ENCODE data around the gene PECR.
A peak's percentile ranks its signal among the peaks of the same experiment; 100 is the strongest.
"Not testable (repeated sequence)": the region's sequence is repeated elsewhere in the genome, so short reads cannot be mapped to it uniquely, and the experiment has no call there.

Gene PECR

DNA sequence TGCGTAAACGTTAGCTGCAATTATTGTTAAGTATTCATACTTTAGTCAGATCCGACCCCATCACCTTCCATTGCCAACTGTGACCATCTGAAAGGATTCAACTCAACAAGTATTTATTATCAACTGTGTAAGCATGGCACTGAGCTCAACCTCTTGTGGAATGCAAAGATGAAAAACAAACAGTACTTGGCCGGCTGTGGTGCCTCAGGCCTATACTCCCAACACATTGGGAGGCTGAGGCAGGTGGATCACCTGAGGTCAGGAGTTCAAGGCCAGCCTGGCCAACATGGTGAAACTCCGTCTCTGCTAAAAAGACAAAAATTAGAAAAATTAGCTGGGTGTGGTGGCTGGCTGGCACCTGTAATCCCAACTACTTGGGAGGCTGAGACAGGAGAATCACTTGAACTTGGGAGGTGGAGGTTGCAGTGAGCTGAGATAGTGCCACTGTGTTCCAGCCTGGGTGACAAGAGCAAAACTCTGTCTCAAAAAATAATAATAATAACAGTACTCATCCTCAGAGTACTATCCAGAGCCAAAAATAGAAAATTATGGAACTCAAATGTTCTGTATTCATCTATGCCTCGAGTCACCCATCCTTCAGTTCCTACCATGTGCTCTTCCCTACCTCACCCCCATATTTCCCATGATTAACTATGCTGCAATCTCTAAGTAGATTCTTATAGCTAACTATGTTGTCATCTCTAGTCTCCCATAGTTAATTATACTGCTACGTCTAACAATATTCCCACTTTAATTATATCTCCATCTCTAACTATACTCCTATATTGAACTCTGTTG, 59.6 kb downstream of the PECR start:
- no peak for DNase-seq

DNA sequence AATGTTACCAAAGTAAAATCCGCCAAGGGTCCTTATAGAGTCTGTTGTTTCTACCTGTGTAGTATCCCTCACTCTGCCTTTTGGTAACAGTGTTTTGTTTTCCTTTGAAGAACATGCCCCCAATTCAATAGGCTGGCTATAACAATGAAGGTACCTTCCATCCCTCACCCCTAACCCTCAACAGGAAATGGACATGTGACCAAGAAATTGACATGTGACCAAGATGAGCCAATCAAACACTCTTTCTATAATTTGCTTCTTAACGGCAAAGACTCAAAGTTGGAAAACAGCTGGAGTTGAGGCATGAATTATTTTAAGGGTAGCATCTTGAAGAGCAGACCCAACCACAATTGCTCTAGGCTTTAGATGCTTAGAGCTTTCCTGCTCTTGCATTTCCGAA, 62.9 kb downstream of the PECR start:
- DNase-seq, result no peak

DNA sequence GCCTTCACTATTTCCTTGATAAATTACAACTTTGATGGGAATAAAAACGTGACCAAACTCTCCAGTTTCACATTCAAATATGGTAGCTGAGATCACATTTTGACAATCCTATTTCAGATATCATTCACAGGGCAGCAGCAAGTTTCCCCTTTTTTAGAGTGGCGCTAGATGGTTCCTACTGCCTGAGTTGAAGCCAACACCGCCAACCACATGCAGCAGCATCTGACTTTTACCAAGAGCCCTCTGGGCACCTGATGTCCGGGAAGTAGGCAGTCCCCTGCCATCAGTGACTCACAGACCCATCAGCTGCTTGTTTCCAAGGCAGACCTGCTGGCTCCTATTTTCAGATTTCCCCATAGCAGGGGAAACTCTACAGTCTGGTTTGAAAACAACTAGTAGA, 64.2 kb downstream of the PECR start:
- DNase-seq, result no peak

DNA sequence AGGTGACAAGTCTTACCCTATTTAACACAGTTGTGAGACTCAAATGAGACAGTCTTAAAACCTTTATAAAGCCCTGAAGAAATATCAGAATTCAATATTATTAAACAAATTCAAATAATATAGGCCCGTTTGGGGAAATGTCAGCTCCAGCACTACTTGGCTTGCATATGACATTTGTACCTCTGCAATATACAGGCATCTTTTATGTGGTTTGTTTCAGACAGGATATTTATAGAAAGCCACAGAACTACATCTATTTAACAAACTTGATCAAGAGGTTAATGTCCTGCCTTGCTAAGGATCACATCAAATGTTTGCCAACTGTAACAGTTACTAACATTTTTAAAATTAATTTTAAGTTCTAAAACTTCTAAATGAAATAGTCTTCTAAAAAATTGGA, 65.0 kb downstream of the PECR start:
- DNase-seq, result no peak

DNA sequence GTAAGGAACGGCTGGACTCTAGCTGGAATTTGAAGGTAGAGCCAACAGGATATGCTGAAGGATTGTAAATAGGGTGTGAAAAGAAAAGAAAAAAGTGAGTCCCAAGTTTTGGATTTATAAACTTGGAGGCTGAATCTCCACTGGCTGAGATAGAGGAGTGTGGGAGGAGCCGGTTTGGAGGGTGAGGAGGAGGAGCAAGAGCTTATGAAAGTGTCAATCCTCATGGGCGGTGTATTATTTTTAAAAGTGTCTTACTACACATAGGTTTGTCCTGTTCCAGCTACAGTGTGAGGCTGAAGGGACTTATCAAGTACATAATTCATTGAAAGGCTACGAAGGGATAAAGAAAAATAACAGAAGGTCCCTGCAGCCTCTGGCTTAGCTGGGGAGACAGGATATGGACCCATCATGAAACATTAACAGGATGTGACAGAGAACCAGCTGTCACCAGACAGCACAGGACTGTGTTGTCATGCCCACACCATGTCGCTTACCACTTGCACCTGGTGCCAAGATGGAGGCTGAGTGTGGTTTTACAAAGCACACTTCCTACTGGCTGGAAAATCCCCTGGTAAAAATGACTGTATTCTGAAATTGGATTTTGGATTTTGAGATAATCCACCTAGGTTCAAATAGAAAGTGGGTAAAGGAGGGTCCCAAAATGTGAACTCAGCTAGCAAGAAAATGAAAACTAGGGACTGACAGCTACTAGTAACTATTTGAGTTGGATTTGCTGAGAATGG, 65.7 kb downstream of the PECR start:
- DNase-seq, result peak in 1 of 2 experiments; percentile 21

DNA sequence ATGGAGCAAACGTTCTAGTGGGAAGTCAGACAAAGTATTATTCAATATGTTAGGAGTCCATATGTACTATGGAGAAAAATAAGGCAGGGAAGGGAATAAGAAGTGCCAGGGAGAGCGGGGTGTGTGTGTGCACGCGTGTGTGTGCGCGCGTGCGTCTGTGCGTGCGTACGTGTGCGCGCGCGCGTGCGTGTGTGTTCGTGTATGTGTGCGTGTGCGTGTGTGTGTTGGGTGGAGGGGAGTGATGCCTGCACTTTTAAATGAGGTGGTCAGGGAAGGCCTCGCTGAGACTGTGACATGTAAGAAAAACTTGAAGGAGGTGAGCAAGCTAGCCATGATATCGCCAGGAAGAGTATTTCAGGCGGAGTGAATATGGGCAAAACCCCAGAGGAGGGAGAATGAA, 66.6 kb downstream of the PECR start:
- DNase-seq, result no peak

DNA sequence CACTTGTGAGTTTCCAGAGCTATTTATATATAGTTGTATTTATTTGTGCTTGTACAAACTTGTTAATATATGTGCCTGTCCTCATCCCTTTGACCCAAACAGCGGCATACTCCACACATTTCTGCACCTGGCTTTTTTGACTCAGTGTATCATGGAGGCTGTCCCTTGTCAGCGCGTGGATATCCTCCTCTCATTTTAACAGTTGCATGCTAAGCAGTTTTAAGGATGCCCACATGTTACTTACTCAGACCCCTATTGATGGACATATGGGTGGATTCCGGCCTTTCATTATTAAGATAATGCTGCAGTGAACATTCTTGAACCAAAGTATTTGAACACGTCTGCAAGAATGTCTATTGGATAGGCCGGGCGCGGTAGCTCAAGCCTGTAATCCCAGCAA, 67.6 kb downstream of the PECR start:
- no peak for DNase-seq

DNA sequence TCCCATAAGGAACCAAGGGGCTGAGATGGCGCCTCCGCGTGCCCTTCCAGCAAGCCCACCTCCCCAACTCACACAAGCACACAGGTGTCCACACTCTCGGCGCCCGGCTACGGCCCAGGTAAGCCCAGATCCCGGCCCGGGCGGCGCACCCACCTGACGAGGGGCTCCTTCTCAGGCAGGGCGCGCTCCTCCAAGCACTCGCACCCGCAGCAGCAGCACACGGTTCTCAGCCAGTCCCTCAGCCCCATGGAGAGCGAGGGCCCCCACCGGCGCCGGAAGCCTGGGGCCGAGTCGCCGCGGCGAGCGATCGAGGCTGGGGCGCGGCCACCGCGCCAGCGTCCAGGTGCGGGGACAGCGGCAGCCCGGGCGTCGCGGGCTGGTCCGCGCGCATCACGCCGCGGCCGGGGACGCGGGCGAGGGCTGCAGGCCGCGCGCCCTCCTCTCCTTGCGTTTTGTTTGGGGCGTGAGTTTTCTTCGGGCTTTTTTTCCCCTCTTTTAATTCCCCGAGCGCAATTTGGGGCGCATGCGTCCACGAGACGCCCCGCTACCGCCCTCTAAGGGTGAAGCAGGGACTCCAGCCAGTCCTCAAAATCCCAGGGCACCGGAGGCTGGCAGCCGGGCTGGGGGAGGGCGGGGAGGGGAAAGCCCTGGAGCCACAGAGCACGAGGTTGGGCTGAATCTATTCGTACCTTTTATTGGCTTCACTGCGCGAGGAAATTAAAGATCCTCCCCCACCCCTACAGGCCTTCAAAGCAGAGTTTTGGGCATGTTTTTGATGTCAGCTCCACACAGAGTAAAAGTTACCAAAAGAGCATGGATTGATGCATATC, 68.3 kb downstream of the PECR start, which contains the start of gene MREG:
TSS of gene MREG (minus strand) at position 472 of the 830 bp plus-strand sequence. CDS start at position 248, 224 bp downstream.
- DNase-seq, result peak; percentile 81 to 86

DNA sequence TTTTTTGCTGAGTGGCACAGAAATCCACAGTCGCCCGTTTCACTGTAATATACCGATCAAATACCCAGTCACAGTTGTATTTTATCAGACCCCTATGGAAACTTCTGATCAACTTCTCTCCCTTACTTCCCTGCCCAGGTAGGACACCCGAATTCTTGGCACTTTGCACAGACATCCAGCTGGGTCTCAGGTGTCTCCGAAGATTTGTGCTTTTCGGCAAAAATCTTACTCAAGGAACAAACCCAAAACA, 68.9 kb downstream of the PECR start:
- DNase-seq, result no peak

DNA sequence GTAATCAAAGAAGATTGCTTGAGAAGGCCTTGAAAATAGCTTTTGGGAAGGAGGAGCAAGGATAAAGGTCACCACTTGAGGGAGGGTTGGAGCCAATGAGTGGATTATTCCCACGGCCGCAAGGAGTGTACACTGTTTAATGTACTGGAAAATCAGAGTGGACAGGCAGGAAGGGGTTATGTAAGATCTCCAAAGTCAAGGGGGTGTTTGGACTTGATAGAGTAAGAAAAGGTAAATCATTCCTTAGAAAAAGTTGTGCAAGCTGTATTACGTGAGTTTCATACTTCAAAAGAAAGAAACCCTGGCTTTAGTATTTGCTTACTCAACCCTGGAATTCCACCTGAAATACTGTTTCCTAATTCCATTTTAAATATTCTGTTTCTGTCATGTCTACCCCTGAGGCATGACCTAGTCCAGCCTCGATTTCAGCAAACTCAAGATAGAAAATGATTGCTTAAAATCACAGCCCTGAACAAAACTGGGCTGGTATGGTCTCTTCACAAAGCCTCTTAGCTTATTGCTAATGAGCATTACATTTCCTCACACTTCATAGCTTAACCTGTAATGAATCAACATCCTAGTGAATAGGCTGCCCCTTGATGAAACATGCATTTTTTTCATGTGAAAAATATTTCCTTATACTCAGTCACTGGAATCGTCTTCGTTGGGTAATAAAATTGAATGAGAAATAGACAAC, 69.3 kb downstream of the PECR start:
- DNase-seq, result no peak

DNA sequence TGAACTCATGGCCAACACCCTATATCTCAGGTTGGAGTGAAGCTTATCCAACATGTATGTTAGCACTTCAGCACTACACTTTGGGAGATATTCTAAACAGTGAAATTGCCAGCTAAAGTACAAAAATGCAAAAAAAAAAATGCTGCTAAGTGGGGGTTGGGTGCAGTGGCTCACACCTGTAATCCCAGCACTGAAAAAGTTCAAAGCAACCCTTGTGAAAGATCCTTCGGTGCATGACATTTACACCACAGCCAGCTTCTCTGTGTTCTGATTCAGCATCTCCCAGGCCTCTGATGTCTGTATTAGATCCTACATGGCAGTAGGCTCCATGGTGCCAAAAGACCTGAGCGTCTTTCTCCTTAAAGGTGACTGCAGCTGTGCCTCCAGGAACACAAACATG, 72.4 kb downstream of the PECR start:
- DNase-seq, result not testable (repeated sequence)

DNA sequence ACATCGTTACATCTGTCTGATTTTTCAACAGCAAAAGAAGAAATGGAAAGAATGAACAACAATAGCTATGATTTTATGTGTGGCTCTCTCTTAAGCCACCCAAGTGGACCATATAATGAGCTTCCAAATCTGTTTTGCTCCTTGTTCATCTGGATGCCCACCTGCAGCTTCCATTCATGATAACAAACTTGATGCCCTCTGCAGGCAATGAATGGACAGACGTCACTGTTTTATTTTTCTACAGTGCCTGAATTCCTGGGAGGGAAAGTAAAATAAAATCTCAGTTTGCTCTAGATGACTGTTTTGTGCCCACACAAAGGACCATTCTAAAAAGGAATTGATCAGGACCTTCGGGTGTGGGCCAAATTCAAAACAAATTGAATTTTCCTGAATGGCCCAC, 73.2 kb downstream of the PECR start:
- DNase-seq, result no peak

DNA sequence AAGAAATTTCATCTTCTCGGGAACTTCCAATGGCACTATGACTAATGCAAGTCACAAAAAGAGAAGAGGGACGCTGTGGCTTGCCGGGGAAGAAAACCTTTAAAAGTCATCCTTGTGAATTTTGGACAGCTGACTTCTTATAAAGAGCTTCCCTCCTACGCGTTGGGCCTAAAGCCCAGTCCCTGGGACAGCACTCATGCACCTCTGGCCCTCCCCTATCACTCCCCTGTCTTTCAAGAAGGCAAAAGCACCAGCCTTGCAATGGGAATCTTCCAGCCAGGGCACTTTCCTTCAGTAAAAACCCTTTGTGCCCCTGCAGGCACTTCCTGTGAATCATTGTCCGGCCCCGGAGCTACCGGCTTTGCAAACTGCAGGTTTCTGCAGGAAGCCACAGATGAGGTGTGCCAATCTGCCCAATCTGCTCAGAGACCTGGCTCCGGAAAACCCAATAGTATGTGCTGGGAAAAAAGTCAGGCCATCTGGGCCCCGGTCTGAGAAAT, 75.4 kb downstream of the PECR start:
- DNase-seq, result peak in 1 of 2 experiments; percentile 13

DNA sequence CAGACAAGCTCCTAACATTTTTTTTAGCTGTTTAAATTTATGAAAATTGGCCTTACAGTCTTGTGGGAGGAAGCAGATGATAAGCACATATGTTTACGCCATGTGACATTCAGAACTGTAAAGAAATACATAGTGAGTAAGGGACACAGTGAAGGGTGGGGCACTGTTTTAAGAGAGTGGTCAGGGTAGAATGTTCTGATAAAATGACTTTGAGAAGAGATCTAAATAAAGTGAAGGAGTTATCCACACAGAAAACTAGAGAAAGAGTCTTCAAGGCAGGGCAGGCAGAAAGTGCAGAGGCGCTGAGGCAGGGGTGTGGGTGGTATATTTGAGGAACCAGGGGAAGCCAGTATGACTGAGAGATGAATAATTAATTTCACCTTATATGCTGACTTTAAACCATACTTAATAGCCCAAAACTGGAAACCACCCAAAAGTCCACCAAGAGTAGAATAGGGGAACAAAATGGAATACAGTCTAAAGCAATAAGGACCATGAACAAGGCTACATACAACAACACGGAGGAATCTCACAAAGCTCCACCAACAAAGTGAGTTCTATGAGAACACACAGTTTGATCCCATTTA, 76.8 kb downstream of the PECR start:
- DNase-seq, result no peak

DNA sequence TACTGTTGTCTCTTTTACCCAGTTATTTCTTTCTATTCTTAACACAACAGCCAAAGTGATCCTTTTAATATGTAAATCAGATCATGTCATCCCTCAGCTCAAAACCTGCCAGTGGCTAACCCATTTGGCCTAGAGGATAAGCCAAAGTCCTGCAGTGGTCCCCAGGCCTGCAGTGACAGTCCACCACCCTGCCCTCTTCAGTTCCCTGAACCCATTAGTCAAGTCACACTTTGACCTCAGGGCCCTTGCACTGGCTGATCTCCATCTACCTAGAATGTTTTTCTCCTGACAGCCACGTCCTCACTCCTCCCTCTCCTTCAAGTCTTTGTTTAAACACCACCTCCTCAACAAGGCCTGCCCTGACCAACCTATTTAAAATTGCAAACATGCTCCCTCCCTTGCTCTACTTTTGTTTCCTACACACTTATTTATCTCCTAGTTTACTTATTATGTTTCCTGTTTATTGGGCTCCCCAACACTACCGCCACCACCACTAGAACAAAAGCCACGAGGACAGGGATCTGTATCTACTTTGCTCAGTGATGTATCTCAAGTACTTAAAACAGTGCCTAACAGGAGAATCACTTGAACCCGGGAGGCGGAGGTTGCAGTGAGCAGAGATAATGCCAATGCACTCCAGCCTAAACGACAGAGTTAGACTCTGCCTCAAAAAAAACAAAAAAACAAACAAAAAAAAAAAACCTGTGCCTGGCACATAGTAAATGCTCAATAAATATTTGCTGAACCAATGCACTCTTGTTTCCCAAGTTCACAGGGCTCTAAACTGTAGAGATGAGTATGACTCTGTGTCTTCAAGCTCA, 77.5 kb downstream of the PECR start:
- DNase-seq, result no peak

DNA sequence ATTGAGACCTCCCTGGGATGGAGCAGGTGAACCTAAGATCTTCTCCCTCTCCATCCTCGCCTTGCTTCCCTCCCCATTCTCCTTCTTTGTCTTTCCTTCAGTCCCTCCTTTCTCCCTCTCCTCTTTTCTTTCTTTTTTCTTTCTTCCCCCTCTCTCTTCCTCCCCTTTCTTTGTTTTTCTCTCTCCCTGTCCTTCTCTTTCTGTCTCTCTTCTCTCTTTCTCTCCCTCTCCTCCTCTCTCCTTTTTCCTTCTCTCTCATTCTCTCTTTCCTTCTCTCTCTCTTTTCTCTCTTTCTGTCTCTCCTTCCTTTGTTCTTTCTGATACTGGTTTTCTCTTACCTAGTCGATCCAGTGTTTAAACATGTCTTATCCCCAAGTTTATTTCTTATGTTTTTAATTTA, 78.9 kb downstream of the PECR start:
- DNase-seq, result no peak

DNA sequence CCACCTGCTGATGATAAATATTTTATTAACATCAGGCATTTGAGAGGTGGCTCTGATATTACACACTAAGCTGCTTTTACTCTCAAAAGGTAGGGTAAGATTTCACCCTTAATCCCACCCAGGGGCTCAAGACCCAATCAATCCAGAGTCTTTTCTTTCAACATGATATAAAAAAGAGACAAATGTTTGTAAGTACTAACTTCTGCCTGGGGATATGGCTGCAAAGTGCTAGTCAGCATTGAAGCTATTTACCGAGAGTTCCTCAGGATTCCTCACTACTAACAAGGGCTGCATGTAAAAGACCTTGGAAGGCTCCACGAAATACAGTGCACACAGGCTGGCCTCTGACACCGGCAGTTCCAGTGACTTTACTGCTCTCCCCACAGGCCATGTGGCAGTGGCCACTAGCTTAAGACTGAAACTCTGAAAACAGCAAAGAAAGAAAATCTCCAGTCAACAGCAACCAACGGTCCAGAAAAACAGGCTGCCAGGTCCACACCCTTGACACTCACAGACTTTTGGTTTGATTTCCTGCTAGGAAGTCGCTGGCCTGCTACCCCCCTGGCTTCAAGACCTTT, 79.4 kb downstream of the PECR start:
- DNase-seq, result no peak

DNA sequence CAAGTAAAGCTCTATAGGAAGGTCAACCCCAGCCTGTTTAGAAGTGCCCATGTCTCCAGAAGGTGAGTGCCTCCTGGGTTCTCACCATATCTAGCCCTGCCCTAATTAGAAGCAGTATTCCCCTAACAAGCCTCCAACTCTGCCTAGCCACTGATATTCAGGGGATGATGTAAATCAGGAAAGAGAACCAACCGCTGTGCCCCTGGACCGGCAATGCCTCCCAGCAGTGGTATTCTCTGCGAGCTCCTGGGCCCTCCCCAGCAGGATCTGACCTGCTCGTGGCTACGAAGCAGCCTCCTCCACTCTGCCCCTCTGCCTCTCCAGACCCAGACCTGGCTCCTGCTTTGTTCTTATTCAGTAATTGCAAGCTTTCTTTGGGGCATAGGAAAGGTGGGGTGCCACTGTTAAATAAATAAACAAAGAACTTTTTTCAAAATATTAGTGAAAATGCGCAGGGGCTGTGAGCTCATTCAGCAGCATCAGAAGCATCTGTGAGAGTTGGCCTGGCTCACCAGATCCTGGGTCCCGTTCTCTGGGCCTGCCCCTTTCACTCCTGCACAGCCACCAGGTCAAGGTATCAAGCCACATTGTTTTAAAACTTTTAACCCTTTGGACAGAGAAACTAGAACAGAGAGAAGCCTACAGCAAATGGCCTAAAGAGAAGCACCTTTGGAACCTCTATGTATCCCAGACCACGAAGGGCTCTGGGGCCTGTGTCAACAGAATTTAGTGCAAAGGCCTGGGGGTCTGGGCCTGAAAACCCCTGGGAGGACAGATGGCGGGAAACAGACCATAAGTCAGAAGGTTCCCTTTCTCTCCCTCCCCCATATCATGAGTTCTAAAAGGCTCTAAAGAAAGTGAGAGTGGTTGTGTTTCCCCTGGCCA, 80.2 kb downstream of the PECR start:
- no peak for DNase-seq

DNA sequence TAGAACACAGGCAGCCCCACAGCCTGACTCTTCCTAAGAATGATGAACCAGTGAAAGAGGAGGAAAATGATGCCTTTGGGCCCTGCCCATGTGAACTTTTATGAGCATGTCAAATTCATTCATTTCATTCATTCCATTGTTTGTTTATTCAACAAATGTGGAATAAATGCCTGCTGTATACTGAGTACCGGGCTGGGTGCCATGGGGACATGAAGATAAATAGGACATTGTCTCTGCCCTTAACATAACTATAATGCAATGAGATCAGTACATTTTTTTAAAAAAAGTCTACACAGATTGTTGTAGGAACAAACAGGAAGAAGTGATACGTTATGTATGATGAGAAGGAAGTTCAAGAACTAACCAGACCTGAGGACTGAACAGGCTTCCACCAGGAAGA, 83.0 kb downstream of the PECR start:
- DNase-seq, result no peak

DNA sequence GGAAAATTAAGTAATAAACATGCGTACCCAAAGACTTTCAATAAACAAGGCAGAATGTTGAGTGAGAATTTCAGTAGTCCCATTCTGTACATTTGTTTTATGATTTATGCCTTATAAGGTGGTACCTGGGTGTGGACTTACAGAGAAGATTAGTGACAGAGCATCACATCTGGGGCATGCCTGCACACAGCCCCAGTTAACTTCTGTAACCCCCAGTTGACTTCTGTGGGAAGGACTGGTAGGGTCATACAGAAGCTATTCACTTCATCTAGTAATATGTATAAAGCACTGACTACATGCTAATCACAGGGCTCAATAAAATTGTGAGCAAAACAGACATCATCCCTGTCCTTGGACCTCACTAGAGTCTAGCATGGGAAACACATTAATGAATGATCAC, 84.4 kb downstream of the PECR start:
- DNase-seq, result no peak
